ENCODE measurements around the gene TIMM44. TPM values are rescaled to one million over a fixed set of nuclear protein-coding genes. Genes with fewer than 3 reads are reported as not detected.

Gene TIMM44
- total and polyA plus RNA-seq, 2 of the 8 experiments (the other 6 are each of a cell fraction or from before 2014, with no cell fraction given) = 131 to 150 TPM

GRCh38 chr19:7894612-7895309 lies 48.7 kb downstream of the TIMM44 start:
- 81% methylated on average over 14 of the region's 18 CpGs; no CpG with 5 or more reads in 1 of the 2 experiments for WGBS, 2 experiments (ENCODE audit: extremely low coverage in 1 of 2, insufficient coverage in 1 of 2, insufficient read length in 1 of 2, insufficient replicate concordance in 2 of 2, low coverage in 1 of 2, low lambda C conversion rate in 2 of 2, missing lambda C conversion rate in 1 of 2)
- H3K14ac ChIP-seq (ENCODE audit: insufficient read length) = no peak overlapping the region
- no peaks in the 10 kb centered on the region; a peak in 1 of 7 replicates for H3K27me3 ChIP-seq (replicated peaks in 1 of 4; ENCODE audit: control insufficient read depth in 3 of 4, extremely low read depth in 1 of 4, insufficient read depth in 3 of 4, low read length in 3 of 4)
- H2BK20ac ChIP-seq (ENCODE audit: low read length) = no peak overlapping the region
- H3K4me2 ChIP-seq (ENCODE audit: insufficient read depth in 1 of 2, low read depth in 2 of 2, low read length in 2 of 2) = no peak overlapping the region
- H3K9ac ChIP-seq (replicated peaks in 1 of 4; ENCODE audit: extremely low read depth in 1 of 4, low read depth in 3 of 4, low read length in 3 of 4) = no peak overlapping the region
- H2BK12ac ChIP-seq (ENCODE audit: low read depth, low read length) = no peak overlapping the region
- H2AFZ ChIP-seq (ENCODE audit: low read length) = no peak overlapping the region
- TF ChIP-seq BACH1 (IDR thresholded peaks at IDR 0.05; ENCODE audit: low read length) (no peak), CTCF (IDR thresholded peaks at IDR 0.05; ENCODE audit: control extremely low read depth in 1 of 3, insufficient read depth in 1 of 3, low read depth in 1 of 3, low read length in 3 of 3) (peak in 1 of 3 experiments; percentile 14; a peak in 1 of 4 replicates), FOSL1 (IDR thresholded peaks at IDR 0.05; ENCODE audit: insufficient read depth, low read depth, low read length) (no peak), POU5F1 (IDR thresholded peaks at IDR 0.05; ENCODE audit: low read depth, low read length) (no peak), KDM4A (IDR thresholded peaks at IDR 0.05; ENCODE audit: low read depth, low read length, severe bottlenecking) (no peak), TBP (IDR thresholded peaks at IDR 0.05; ENCODE audit: low read depth, low read length) (no peak), NRF1 (IDR thresholded peaks at IDR 0.05; ENCODE audit: low read depth, low read length) (no peak), GTF2F1 (IDR thresholded peaks at IDR 0.05; ENCODE audit: borderline replicate concordance, low read depth, low read length) (no peak)
- no peak overlapping the region for H3K4me3 ChIP-seq (ENCODE audit: extremely low read depth in 1 of 4, insufficient read depth in 2 of 4, low read depth in 3 of 4, low read length in 4 of 4)
- H3K18ac ChIP-seq (ENCODE audit: extremely low read depth, low read length) = no peak overlapping the region
- no peak overlapping the region for H3K4ac ChIP-seq (replicated peaks; ENCODE audit: insufficient read length, low read depth, low read length)
- ChIA-PET POLR2A (ENCODE audit: partially characterized antibody) (interaction anchor here (0.6 to 1.6 kb wide), 3 partner anchors 9 to 23 kb away, joined by 3 to 4 read pairs (median 4); partner anchors contain the start of gene MAP2K7), CTCF (ENCODE audit: partially characterized antibody) (interaction anchor here (1.0 to 2.0 kb wide), 2 partner anchors 26 to 42 kb away, joined by 4 to 6 read pairs; no protein-coding TSS in a partner anchor)
- H4K20me1 ChIP-seq (replicated peaks in 1 of 2; ENCODE audit: control insufficient read depth in 1 of 2, insufficient read depth in 2 of 2, low read length in 2 of 2) = peaks cover 0 to 3% of the 10 kb centered on the region in 2 experiments
- H3K27ac ChIP-seq (ENCODE audit: low read depth, low read length) = no peak overlapping the region
- H3K23ac ChIP-seq (ENCODE audit: insufficient read length) = no peak overlapping the region
- no peak overlapping the region for H3K56ac ChIP-seq (replicated peaks; ENCODE audit: insufficient read length, low read depth, low read length)
- no peak overlapping the region for H4K8ac ChIP-seq (ENCODE audit: extremely low read depth, insufficient read depth, low read length)
- no peaks in the 10 kb centered on the region for H3K9me3 ChIP-seq (ENCODE audit: insufficient read depth in 2 of 2, low read depth in 1 of 2, low read length in 1 of 2)
- DNase-seq (ENCODE audit: low read depth in 1 of 2, low spot score in 2 of 2) = no peak
- H2AK5ac ChIP-seq (ENCODE audit: low read depth, low read length) = 0 out of 2 replicates have a peak overlapping the region, but pooled peaks have one; percentile 24
- peaks cover 0 to 4% (median 0%) of the 10 kb centered on the region in 4 experiments; a peak in 2 of 7 replicates for H3K4me1 ChIP-seq (replicated peaks in 1 of 4; ENCODE audit: control insufficient read depth in 3 of 4, insufficient read depth in 4 of 4, low read length in 3 of 4)
- no peaks in the 10 kb centered on the region for H3K79me1 ChIP-seq (ENCODE audit: low read depth, low read length)
- H3K36me3 ChIP-seq (ENCODE audit: control insufficient read depth in 2 of 4, insufficient read depth in 4 of 4, low read length in 3 of 4) = no peaks in the 10 kb centered on the region
- no peaks in the 10 kb centered on the region for H3K79me2 ChIP-seq (ENCODE audit: control insufficient read depth in 1 of 2, insufficient read depth in 2 of 2, low read length in 2 of 2)
- H4K91ac ChIP-seq (replicated peaks; ENCODE audit: insufficient read length, low read length) = no peak overlapping the region
- no peak overlapping the region for H2BK5ac ChIP-seq (ENCODE audit: low read depth, low read length)
- no peak overlapping the region for H4K5ac ChIP-seq (ENCODE audit: insufficient read length, low read depth, low read length)
- FAIRE-seq = no peak
- no peaks in the 10 kb centered on the region for H3K23me2 ChIP-seq (ENCODE audit: low read depth, low read length)
- no peak overlapping the region for H2BK120ac ChIP-seq (replicated peaks; ENCODE audit: low read depth, low read length)
- H2BK15ac ChIP-seq (ENCODE audit: low read length) = no peak overlapping the region
